Breast epithelium (tissue), 3 donors: Measurements from ENCODE around the gene IGF2.

Source experiments
- CTCF ChIP-seq, 3 donors: fragments of 450-650 bp; IDR thresholded peaks; one replicate each; pipeline ENCODE4 v1.5.1; 2016 to 2017; ENCODE audit warnings: antibody characterized with exemption in 3 of 3, mild to moderate bottlenecking in 3 of 3, moderate library complexity in 3 of 3
- POLR2A ChIP-seq: fragments of 450-650 bp; IDR thresholded peaks from one replicate; pipeline ENCODE4 v1.6.1; 2016; ENCODE audit warnings: antibody characterized with exemption, mild to moderate bottlenecking, moderate library complexity
- POLR2AphosphoS5 ChIP-seq, 3 donors: sonication (generic); formaldehyde crosslinking; IDR thresholded peaks; one replicate each; pipeline ENCODE4 v1.6.1; 2017; ENCODE audit warnings: antibody characterized with exemption in 3 of 3

GRCh38 chr11:2122907-2123627 lies 16.1 kb downstream of the IGF2 start:
- TF ChIP-seq CTCF (IDR thresholded peaks at IDR 0.05) (no peak), POLR2A (no peak), POLR2AphosphoS5 (IDR thresholded peaks at IDR 0.05) (no peak)
